Loucy (cell line): ENCODE data around the gene ATP6V1G1.

Experiments used
- CTCF ChIP-seq: fragments of 200-600 bp; sonication (generic); conservative IDR thresholded peaks from 2 replicates; pipeline ENCODE4 v1.5.1; 2014; ENCODE audit warnings: mild to moderate bottlenecking, antibody characterized with exemption, low read length
- EZH2phosphoT487 ChIP-seq: fragments of 200-600 bp; IDR thresholded peaks from 2 replicates; pipeline ENCODE4 v1.6.1; 2018; ENCODE audit warnings: antibody characterized with exemption, mild to moderate bottlenecking, moderate library complexity, borderline replicate concordance

- TF ChIP-seq CTCF (no peak), EZH2phosphoT487 (no peak)
These were observed 34.9 kb upstream of the ATP6V1G1 start for GRCh38 chr9:114552706-114553105.
